Measurements from ENCODE around the gene RANBP3.

DNA sequence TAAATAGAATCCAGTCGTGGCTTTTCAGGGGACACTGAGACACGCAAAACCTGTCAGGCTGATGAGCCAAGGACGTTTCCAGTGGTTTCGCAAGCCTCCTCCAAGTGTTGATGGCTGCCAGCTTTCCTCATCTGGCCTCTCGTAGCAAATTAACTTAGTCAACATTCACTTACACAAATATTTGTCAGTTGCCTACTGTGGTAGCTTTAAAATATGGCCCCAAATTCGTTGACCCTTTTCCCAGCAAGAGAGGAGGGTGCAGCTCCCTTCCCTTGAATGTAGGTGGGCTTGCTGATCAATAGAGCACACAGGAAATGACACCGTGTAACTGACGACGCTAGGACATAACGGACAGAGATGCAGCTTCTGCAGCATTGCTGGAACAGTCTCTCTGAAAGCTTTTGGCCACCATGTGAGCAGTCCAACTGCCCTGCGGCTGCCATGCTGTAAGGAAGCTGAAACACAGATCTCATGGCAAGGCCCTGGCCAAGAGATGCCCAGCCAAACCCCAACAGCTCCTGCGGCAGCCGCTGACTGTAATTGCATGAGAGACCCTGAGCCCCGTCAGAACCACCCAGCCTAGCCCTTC lies 5.5 kb upstream of the RANBP3 start:
- TF ChIP-seq, protein P1, sequence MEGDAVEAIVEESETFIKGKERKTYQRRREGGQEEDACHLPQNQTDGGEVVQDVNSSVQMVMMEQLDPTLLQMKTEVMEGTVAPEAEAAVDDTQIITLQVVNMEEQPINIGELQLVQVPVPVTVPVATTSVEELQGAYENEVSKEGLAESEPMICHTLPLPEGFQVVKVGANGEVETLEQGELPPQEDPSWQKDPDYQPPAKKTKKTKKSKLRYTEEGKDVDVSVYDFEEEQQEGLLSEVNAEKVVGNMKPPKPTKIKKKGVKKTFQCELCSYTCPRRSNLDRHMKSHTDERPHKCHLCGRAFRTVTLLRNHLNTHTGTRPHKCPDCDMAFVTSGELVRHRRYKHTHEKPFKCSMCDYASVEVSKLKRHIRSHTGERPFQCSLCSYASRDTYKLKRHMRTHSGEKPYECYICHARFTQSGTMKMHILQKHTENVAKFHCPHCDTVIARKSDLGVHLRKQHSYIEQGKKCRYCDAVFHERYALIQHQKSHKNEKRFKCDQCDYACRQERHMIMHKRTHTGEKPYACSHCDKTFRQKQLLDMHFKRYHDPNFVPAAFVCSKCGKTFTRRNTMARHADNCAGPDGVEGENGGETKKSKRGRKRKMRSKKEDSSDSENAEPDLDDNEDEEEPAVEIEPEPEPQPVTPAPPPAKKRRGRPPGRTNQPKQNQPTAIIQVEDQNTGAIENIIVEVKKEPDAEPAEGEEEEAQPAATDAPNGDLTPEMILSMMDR (IDR thresholded peaks at IDR 0.05): no peak
- TF ChIP-seq ZFX (IDR thresholded peaks at IDR 0.05; ENCODE audit: borderline replicate concordance): no peak
